Endodermal cell (in vitro differentiated cells): ENCODE data around the gene CDK10. TPM values are rescaled to one million over a fixed set of nuclear protein-coding genes. Genes with fewer than 3 reads are reported as not detected.
"Not testable (repeated sequence)": the region's sequence is repeated elsewhere in the genome, so short reads cannot be mapped to it uniquely, and the experiment has no call there.

Experiments
- DNase-seq: peaks from one replicate; pipeline ENCODE4 v3.0.0-alpha.2; 2017
- H3K27ac ChIP-seq: 2 replicates; pipeline ENCODE4 v1.5.1; 2013; ENCODE audit warnings: mild to moderate bottlenecking, low read depth, low read length, moderate library complexity
- H3K27me3 ChIP-seq: 2 replicates; pipeline ENCODE4 v1.6.1; 2013; ENCODE audit warnings: mild to moderate bottlenecking, low read length, moderate library complexity; ENCODE audit not compliant: insufficient read depth, control insufficient read depth, poor library complexity, severe bottlenecking
- H3K36me3 ChIP-seq: 2 replicates; pipeline ENCODE4 v1.7.0; 2013; ENCODE audit warnings: mild to moderate bottlenecking, low read length, moderate library complexity; ENCODE audit not compliant: control insufficient read depth, insufficient read depth
- H3K4me1 ChIP-seq: one replicate; pipeline ENCODE4 v1.7.0; 2013; ENCODE audit warnings: low read length; ENCODE audit not compliant: control insufficient read depth, insufficient read depth
- H3K4me3 ChIP-seq: 2 replicates; pipeline ENCODE4 v1.5.1; 2013; ENCODE audit warnings: mild to moderate bottlenecking, low read length, moderate library complexity
- H3K9ac ChIP-seq: 2 replicates; pipeline ENCODE4 v1.6.1; 2013; ENCODE audit warnings: mild to moderate bottlenecking, low read length, moderate library complexity; ENCODE audit not compliant: poor library complexity, severe bottlenecking; ENCODE audit errors: extremely low read depth
- H3K9me3 ChIP-seq: 2 replicates; pipeline ENCODE4 v1.6.1; 2013; ENCODE audit warnings: mild to moderate bottlenecking, low read length, moderate library complexity; ENCODE audit not compliant: control insufficient read depth
- H3K27ac Mint-ChIP-seq: 2 replicates; pipeline ENCODE4 v1.8.0; 2020; ENCODE audit warnings: mixed read lengths
- H3K27me3 Mint-ChIP-seq: 2 replicates; pipeline ENCODE4 v1.8.0; 2021; ENCODE audit warnings: mild to moderate bottlenecking, mixed read lengths; ENCODE audit not compliant: insufficient read depth
- H3K36me3 Mint-ChIP-seq: 2 replicates; pipeline ENCODE4 v1.8.0; 2020; ENCODE audit warnings: low read depth, mixed read lengths
- H3K4me1 Mint-ChIP-seq: 2 replicates; pipeline ENCODE4 v1.8.0; 2020; ENCODE audit warnings: mixed read lengths
- H3K4me3 Mint-ChIP-seq: 2 replicates; pipeline ENCODE4 v1.8.0; 2020; ENCODE audit warnings: mild to moderate bottlenecking, moderate library complexity, mixed read lengths
- H3K9me3 Mint-ChIP-seq: 2 replicates; pipeline ENCODE4 v1.8.0; 2020; ENCODE audit warnings: mild to moderate bottlenecking, mixed read lengths
- CTCF ChIP-seq: fragments of 200-600 bp; sonication (generic); conservative IDR thresholded peaks from 2 replicates; pipeline ENCODE4 v1.5.0; 2021; ENCODE audit warnings: antibody characterized with exemption, mild to moderate bottlenecking
- WGBS, 2 experiments: methylation state at CpG; one replicate each; pipeline versions ENCODE4 v1.1.5 to v1.1.7; 2013; ENCODE audit warnings: missing lambda C conversion rate in 2 of 2, mixed read lengths in 1 of 2; ENCODE audit not compliant: insufficient coverage in 1 of 2, insufficient read length in 1 of 2; 5-methylcytosine and 5-hydroxymethylcytosine counted together
- total RNA-seq, 2 donors: library from RNA; stranded (reverse); fragmentation: NEBNext Ultra II Directional in 1 of 2; extraction: Animal tissue kit (Norgen Biotek cat#: 25700) in 1 of 2; gene quantifications; 2 replicates in 1 of 2; 3 replicates in 1 of 2; pipeline ENCODE4 v1.2.1, GENCODE V29; 2021

Gene CDK10
- total RNA-seq, 2 donors from 2014 or later, result 108 to 123 TPM

DNA sequence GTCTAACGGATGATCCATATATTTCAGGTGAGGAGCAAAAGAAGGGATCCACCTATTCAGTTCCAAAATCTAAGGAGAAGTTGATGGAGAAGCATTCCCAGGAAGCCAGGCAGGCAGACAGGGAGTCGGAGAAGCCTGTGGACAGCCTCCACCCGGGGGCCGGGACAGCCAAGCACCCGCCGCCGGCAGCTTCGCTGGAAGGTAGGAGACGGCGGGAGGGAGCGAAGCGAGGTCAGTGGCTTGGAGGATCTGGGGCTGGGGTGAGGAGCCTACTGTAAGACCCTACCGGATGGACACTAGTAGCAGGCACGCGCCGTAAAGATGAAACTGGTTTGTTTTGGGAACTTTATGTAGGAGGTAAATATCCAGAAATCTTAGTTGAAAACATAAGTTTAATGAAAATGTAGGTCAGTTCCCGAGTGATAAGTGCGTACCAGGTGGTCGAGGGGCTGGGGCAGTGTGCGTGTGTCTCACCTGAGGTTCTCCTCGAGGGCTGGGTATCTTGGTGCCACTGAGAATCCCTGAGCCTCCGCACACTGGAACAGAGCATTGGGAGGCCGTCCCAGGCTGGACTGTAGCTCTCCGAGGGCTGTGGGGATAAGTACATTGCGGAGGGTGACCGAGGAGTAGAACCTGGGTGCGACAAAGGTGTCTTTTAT, 28.1 kb upstream of the CDK10 start:
- Histone ChIP-seq H3K9me3 (peaks cover 17% of the 10 kb centered on the region), H3K27ac (no peak overlapping the region), H3K9ac (peak overlapping the region; percentile 82), H3K36me3 (peaks cover 48% of the 10 kb centered on the region), H3K4me3 (peak overlapping the region; percentile 90), H3K4me1 (no peaks in the 10 kb centered on the region), H3K27me3 (no peaks in the 10 kb centered on the region)
- Mint-ChIP-seq H3K27me3 (no peaks in the 10 kb centered on the region), H3K4me3 (peak overlapping the region; percentile 81), H3K9me3 (peaks cover 19% of the 10 kb centered on the region), H3K27ac (no peak overlapping the region), H3K36me3 (peaks cover 63% of the 10 kb centered on the region), H3K4me1 (peaks cover 5% of the 10 kb centered on the region)
- TF ChIP-seq CTCF, result no peak
- DNase-seq, result peak; percentile 67
- 21 to 27% methylated on average over 22 to 27 of the region's 27 CpGs for WGBS, 2 experiments

- no peak for TF ChIP-seq CTCF
- H3K4me1 ChIP-seq, result no peaks in the 10 kb centered on the region
- no peak overlapping the region for H3K4me3 ChIP-seq
- no peak overlapping the region for H3K27ac ChIP-seq
- Mint-ChIP-seq H3K9me3 (peaks cover 34% of the 10 kb centered on the region), H3K4me1 (peaks cover 5% of the 10 kb centered on the region), H3K4me3 (no peak overlapping the region), H3K27ac (no peak overlapping the region), H3K36me3 (peaks cover 70% of the 10 kb centered on the region), H3K27me3 (no peaks in the 10 kb centered on the region)
- H3K36me3 ChIP-seq, result peaks cover 52% of the 10 kb centered on the region
- WGBS, 2 experiments, result 94 to 98% methylated on average over 5 to 7 of the region's 7 CpGs
- DNase-seq, result no peak
- peaks cover 20% of the 10 kb centered on the region for H3K9me3 ChIP-seq
- H3K27me3 ChIP-seq, result no peaks in the 10 kb centered on the region
- H3K9ac ChIP-seq, result no peak overlapping the region
Observed at GRCh38 chr16:89660146-89660545, 26.3 kb upstream of the CDK10 start.

DNA sequence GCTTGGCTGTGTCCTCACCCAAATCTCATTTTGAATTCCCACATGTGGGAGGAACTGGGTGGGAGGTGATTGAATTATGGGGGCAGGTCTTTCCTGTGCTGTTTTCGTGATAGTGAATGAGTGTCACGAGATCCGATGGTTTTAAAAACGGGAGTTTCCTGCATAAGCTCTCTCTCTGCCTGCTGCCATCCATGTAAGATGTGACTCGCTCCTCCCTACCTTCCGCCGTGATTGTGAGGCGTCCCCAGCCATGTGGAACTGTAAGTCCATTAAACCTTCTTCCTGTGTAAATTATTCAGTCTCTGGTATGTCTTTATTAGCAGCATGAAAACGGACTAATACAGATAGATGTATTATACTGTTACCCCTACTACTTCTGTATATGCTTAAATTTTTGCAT, 25.3 kb upstream of the CDK10 start:
- DNase-seq, result no peak
- no peak overlapping the region for H3K4me3 Mint-ChIP-seq
- Histone ChIP-seq H3K4me3 (no peak overlapping the region), H3K27ac (no peak overlapping the region), H3K27me3 (no peaks in the 10 kb centered on the region), H3K9ac (no peak overlapping the region), H3K36me3 (peaks cover 56% of the 10 kb centered on the region), H3K4me1 (no peaks in the 10 kb centered on the region), H3K9me3 (peaks cover 29% of the 10 kb centered on the region)
- TF ChIP-seq CTCF, result no peak
- H3K27me3 Mint-ChIP-seq, result no peaks in the 10 kb centered on the region
- H3K36me3 Mint-ChIP-seq, result peaks cover 74% of the 10 kb centered on the region
- WGBS, 2 experiments, result 96 to 100% methylated on average over 7 to 9 of the region's 9 CpGs
- H3K27ac Mint-ChIP-seq, result no peak overlapping the region
- peaks cover 5% of the 10 kb centered on the region for H3K4me1 Mint-ChIP-seq
- peaks cover 44% of the 10 kb centered on the region for H3K9me3 Mint-ChIP-seq

DNA sequence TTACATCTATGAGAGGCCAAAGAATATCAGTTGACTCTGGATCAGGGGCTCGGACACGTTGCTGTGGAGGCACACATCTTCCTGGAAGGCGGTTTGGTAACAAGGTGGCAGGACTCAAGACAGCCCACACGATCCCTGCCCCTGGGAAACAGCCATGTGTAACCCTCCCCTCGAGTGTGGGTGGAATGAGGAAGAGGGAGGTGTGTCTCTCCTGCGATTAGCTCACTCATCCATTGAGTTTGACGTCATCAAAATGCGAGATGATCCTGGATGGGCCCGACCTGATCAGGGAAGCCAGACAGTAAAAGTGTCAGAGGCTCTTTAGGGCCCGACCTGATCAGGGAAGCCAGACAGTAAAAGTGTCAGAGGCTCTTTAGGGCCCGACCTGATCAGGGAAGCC, 22.3 kb upstream of the CDK10 start:
- not testable (repeated sequence) for H3K27me3 Mint-ChIP-seq, H3K27ac ChIP-seq, H3K4me1 Mint-ChIP-seq, H3K4me3 ChIP-seq, H3K4me1 ChIP-seq, H3K4me3 Mint-ChIP-seq, H3K9ac ChIP-seq, H3K27ac Mint-ChIP-seq, DNase-seq, H3K27me3 ChIP-seq
- peaks cover 83% of the 10 kb centered on the region for H3K36me3 Mint-ChIP-seq
- Histone ChIP-seq H3K36me3 (peaks cover 62% of the 10 kb centered on the region), H3K9me3 (peaks cover 34% of the 10 kb centered on the region)
- H3K9me3 Mint-ChIP-seq, result peaks cover 54% of the 10 kb centered on the region
- 94% methylated on average over 9 to 10 of the region's 11 CpGs for WGBS, 2 experiments
